Right lobe of liver (tissue), 4 donors: ENCODE results near the gene ZNF474.

Experiments used
- CTCF ChIP-seq, 4 donors: fragments of 200-600 bp in 3 of 4; fragments of 450-650 bp in 1 of 4; IDR thresholded peaks; one replicate each; pipeline versions ENCODE4 v1.5.1 to v1.8.0; 2016 to 2022; ENCODE audit warnings: antibody characterized with exemption in 4 of 4, mild to moderate bottlenecking in 2 of 4
- POLR2A ChIP-seq: fragments of 450-650 bp; IDR thresholded peaks from one replicate; pipeline ENCODE4 v1.6.1; 2017; ENCODE audit warnings: antibody characterized with exemption, mild to moderate bottlenecking
- donor health status: DM: no; HTN: no; CAD: no.
- donor health status: DM: no; HTN: no; CAD: no.
- donor health status: DM: no; HTN: yes; CAD: no.

GRCh38 chr5:122177161-122177560, 47.8 kb downstream of the ZNF474 start:
- TF ChIP-seq CTCF (IDR thresholded peaks at IDR 0.05) (no peak), POLR2A (no peak)
